HG03025 (cell line): ENCODE results near the gene DHRS7C.

Experiments used
- ATAC-seq: cut with Tn5 transposase; IDR thresholded peaks from one replicate; pipeline ENCODE4 v1.9.1; 2021; ENCODE audit warnings: mild to moderate bottlenecking, moderate library complexity; ENCODE audit not compliant: unreplicated experiment, low FRiP score

Gene DHRS7C

GRCh38 chr17:9790889-9791876 lies at the start of gene DHRS7C:
TSS of gene DHRS7C (minus strand) at chr17:9791592. CDS start at chr17:9791284, 308 bp downstream.
- no peak for ATAC-seq

GRCh38 chr17:9839433-9839832 lies 48.0 kb upstream of the DHRS7C start:
- no peak for ATAC-seq

- ATAC-seq = no peak
Observed at GRCh38 chr17:9837551-9838471, 46.4 kb upstream of the DHRS7C start.

GRCh38 chr17:9833922-9834321 lies 42.5 kb upstream of the DHRS7C start:
- no peak for ATAC-seq

- ATAC-seq = no peak
Observed at GRCh38 chr17:9830711-9831110, 39.3 kb upstream of the DHRS7C start.

GRCh38 chr17:9829343-9829742 lies 38.0 kb upstream of the DHRS7C start:
- ATAC-seq = no peak

- no peak for ATAC-seq
Observed at GRCh38 chr17:9828296-9829295, 37.2 kb upstream of the DHRS7C start.

- ATAC-seq = no peak
Observed at GRCh38 chr17:9825641-9826150, 34.3 kb upstream of the DHRS7C start, which contains the start of gene GLP2R. TSS of gene GLP2R (plus strand) at chr17:9825924. CDS start at chr17:9826064, 140 bp downstream.

- ATAC-seq = no peak
Observed at GRCh38 chr17:9824797-9825338, 33.5 kb upstream of the DHRS7C start.

- ATAC-seq = no peak
Observed at GRCh38 chr17:9824094-9824493, 32.7 kb upstream of the DHRS7C start.

GRCh38 chr17:9821921-9822320 lies 30.5 kb upstream of the DHRS7C start, which contains the start of gene GSG1L2:
TSS of gene GSG1L2 (minus strand) at chr17:9822079. CDS start at chr17:9822071, 8 bp downstream.
- no peak for ATAC-seq

- ATAC-seq = no peak
Observed at GRCh38 chr17:9820448-9820847, 29.1 kb upstream of the DHRS7C start.

- ATAC-seq = no peak
Observed at GRCh38 chr17:9818760-9819159, 27.4 kb upstream of the DHRS7C start.

GRCh38 chr17:9817086-9817485 lies 25.7 kb upstream of the DHRS7C start:
- ATAC-seq = no peak

GRCh38 chr17:9816472-9816871 lies 25.1 kb upstream of the DHRS7C start:
- no peak for ATAC-seq

GRCh38 chr17:9814337-9814945 lies 23.0 kb upstream of the DHRS7C start:
- ATAC-seq = no peak

GRCh38 chr17:9813166-9813565 lies 21.8 kb upstream of the DHRS7C start:
- no peak for ATAC-seq

GRCh38 chr17:9811537-9811936 lies 20.1 kb upstream of the DHRS7C start:
- no peak for ATAC-seq

GRCh38 chr17:9811086-9811485 lies 19.7 kb upstream of the DHRS7C start:
- no peak for ATAC-seq
